HG03045 (cell line): ENCODE results near the gene CNKSR2.

Experiments used
- ATAC-seq: cut with Tn5 transposase; IDR thresholded peaks from one replicate; pipeline ENCODE4 v1.9.1; 2021; ENCODE audit warnings: mild to moderate bottlenecking, moderate library complexity; ENCODE audit not compliant: unreplicated experiment

CNKSR2 gene

GRCh38 chrX:21374163-21374993 is at the start of gene CNKSR2:
Gene CNKSR2 (plus strand): TSS chrX:21374418. CDS start chrX:21374898, 480 bp downstream.
- peak; percentile 65 for ATAC-seq

DNA sequence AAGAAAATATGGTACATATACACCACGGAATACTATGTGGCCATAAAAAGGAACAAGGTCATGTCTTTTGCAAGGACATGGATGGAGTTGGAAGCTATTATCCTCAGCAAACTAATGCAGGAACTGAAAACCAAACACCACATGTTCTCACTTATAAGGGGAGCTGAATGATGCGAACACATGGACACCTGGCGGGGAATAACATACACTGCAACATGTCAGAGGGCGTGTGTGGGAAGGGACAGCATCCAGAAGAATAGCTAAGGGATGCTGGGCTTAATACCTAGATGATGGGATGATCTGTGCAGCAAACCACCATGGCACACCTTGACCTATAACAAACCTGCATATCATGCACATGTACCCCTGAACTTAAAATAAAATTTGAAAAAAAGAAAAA is 19.5 kb upstream of the CNKSR2 start:
- no peak for ATAC-seq

GRCh38 chrX:21355831-21356230 is 18.4 kb upstream of the CNKSR2 start:
- ATAC-seq: no peak

DNA sequence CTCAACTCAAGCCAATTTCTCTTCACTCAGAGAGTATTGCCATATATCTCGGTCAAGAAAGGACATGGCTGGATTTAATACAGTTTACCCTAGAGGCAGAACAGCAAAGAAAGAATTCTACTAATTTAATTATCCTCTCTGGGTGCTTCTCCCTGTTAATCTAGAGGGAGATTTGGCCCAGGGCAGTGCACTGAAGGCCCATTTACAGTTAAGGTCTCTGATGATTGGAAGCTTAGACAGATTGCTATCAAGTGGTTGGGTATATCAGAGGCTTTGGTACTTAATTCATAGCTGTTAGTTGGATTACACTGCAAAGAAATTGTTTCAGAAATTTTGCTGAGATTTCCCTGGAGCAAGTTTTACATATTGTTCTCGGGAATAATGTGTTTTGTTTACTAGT is 4.6 kb upstream of the CNKSR2 start:
- ATAC-seq: no peak

- no peak for ATAC-seq
Observed at GRCh38 chrX:21373001-21373400, 1.2 kb upstream of the CNKSR2 start.

- ATAC-seq: no peak
Observed at GRCh38 chrX:21373637-21374162, 518 bp upstream of the CNKSR2 start.

- ATAC-seq: peak; percentile 21
Observed at GRCh38 chrX:21374994-21375707, 933 bp downstream of the CNKSR2 start.

DNA sequence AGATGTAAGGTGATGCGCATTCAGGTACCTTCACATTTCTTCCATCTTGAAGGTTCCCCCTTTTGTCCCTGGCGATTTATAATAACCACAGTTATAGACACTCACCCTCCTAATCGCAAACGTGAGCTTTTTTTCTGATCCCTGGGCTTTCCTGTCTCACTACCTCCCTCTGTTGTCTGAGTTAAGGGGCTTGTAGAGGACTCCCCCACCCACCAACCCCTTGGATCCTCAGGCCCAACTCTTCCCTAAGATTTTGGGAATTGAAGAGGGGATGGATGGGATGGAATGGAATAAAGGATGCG is 1.4 kb downstream of the CNKSR2 start:
- no peak for ATAC-seq

GRCh38 chrX:21376636-21377035 is 2.4 kb downstream of the CNKSR2 start:
- no peak for ATAC-seq

DNA sequence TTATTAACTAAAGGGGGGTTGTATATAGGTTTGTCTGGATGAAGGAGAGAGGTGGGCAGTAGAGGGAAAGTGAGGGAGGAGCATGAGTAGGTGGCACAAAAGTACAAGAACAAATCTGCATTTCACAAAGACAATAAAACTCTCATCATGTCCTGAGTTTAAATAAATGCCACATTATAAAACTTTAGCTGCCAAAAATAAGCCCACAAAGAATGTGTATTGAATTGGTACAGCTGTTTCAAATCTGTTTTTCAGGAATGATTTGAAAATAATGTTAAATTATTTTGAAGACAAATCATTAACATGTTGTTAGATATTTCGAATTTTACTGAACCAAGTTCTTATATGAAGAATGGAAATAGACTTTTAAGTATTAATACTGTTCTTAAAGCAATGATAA is 5.8 kb downstream of the CNKSR2 start:
- ATAC-seq: no peak

DNA sequence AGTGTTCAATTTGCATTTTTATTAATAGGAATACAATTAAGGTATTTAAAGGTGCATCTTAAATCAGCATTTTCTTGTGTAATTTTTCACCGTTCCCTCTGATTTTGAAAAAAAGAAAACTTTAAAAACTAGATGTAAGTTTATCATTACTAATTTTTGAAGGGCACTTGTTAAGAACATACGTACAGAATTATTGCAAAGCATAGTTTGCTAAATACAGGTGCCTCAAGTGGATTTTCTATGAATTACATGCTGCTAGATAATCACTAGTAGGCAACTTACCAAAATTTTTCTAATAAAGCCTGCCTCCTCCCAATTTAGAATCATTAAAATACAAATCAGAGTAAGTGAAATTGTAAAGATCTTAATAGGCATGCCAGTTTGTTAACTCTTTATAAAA is 8.5 kb downstream of the CNKSR2 start:
- ATAC-seq: no peak

- ATAC-seq: no peak
Observed at GRCh38 chrX:21383546-21383945, 9.3 kb downstream of the CNKSR2 start.

- no peak for ATAC-seq
Observed at GRCh38 chrX:21384178-21384577, 10.0 kb downstream of the CNKSR2 start.

- ATAC-seq: no peak
Observed at GRCh38 chrX:21394792-21395191, 20.6 kb downstream of the CNKSR2 start.

- no peak for ATAC-seq
Observed at GRCh38 chrX:21398426-21398825, 24.2 kb downstream of the CNKSR2 start.

GRCh38 chrX:21400408-21401121 is 26.3 kb downstream of the CNKSR2 start:
- ATAC-seq: no peak

DNA sequence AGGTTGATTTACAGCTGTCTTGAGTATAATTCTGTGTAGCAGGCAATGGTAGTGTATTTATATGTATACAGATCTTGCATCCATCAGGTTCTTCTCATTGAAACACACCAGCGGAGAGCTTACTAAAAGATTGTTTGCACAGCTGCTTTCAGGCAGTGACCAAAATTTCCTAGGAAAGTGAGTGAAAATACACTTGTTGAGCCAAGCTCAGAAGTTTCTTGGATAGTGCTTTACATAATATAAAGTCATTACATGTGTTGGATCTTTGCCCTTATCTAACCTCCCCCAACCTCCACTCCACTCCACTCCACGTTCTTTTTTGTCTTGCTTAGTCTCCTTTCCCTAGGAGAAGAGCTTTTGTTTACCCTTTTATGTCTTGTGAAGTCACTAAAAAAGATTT is 34.1 kb downstream of the CNKSR2 start:
- no peak for ATAC-seq

DNA sequence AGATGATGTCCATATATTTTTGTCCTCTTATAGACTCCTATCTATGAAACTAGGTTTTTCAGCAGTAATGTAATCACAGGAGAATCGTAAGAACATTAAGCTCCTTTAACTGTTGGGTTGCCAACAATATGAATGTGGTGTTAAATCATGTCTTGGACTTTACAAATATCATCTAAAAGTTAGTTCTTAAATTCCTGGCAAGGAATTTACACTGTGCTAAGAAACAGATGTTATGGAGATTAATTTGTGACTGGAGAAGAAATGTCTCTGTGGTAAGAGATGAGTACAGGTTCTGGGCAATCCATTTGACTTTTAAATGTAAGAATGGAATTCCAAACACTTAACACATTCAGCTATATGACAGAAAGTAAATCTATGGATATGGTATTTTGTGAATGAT is 34.6 kb downstream of the CNKSR2 start:
- ATAC-seq: no peak

- ATAC-seq: no peak
Observed at GRCh38 chrX:21412029-21412428, 37.8 kb downstream of the CNKSR2 start.

DNA sequence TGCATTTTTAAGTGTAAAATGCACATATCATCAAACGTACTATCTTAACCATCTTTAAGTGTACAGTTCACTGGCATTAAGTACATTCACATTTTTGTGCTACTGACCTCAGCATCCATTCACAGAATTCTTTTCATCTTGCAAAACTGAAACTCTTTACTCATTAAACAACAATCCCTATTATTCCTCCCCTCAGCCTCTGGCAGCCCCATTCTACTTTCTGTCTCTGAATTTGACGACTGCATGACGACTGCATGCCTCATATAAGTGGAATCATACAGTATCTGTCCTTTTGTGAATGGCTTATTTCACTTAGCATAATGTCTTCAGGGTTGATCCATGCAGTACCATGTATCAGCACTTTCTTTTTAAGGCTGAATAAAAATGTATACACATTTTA is 38.7 kb downstream of the CNKSR2 start:
- ATAC-seq: no peak

GRCh38 chrX:21427086-21427485 is 52.9 kb downstream of the CNKSR2 start:
- no peak for ATAC-seq

DNA sequence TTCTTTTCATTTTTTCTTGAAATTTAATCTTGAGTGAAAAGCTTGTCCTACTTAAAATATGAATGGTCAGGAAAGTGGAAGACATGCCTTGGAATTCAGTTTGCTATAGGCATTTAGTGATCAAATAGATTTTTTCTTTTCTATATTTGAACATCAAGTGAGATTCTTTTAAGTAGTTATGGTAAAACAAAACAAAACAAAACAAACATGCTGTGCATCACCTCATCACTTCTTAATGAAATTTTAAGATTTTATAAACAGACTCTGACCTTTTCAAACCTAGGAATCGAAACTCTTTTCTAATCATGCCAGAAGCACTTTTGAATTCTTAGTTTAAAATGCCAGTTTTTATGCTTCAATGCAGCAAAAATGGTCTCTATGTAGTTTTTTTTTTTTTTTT is 62.8 kb downstream of the CNKSR2 start:
- no peak for ATAC-seq
